ENCODE data around the gene DTNB.

DTNB gene

GRCh38 chr2:25585189-25585588 lies 88.2 kb downstream of the DTNB start:
- Histone ChIP-seq H3K27ac (ENCODE audit: low read length) (no peak overlapping the region), H3K4me1 (ENCODE audit: low read length) (peaks cover 44% of the 10 kb centered on the region), H3K9me3 (ENCODE audit: insufficient read depth, low read length) (no peaks in the 10 kb centered on the region), H3K36me3 (replicated peaks; ENCODE audit: low read depth, low read length) (no peaks in the 10 kb centered on the region), H4K20me1 (ENCODE audit: insufficient read depth, low read length) (no peaks in the 10 kb centered on the region), H3K79me2 (ENCODE audit: low read length) (no peaks in the 10 kb centered on the region), H3K27me3 (ENCODE audit: low read depth, low read length) (no peaks in the 10 kb centered on the region), H2AFZ (ENCODE audit: low read depth, low read length) (no peak overlapping the region), H3K4me2 (ENCODE audit: low read length) (no peak overlapping the region), H3K4me3 (ENCODE audit: low read length) (no peak overlapping the region), H3K9ac (ENCODE audit: low read length) (no peak overlapping the region)
- TF ChIP-seq CTCF (IDR thresholded peaks at IDR 0.05; ENCODE audit: low read depth, low read length) = no peak
- no peak for TF ChIP-seq EZH2phosphoT487 (IDR thresholded peaks at IDR 0.05; ENCODE audit: low read depth)

DNA sequence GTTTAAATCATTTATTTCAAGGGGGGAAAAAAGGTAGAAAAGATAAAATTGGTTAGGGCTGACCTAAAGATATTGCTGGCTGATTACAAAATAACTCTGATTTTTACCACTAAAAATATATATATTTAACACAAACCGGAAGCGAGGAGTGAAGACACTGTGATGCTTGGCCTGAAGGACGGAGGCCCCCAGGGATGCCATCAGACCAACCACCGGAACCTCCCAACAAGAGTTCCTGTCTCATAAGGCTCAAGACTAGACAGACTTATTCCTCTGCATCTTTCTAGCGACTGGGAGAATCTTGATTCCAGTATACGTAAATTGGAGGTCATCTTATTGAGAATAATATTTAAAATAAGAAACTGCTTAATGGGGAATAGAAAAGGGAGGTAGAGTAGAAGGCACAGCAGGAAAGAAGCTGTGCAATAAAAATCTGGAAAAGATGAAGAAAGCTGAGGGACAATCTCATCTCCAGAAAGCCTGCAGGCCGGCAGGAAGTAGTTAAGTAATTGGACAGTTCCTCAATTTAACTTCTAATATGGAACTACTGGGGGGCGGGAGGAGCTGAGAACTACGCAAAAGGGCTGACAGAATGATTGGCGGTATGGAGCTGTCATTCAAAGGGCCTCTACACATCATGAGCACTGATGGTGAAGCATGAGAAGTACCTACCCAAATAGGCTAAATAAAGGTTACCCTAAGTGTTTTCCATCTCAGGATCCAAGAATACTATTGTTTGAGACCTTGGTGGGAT lies 91.1 kb downstream of the DTNB start:
- H3K79me2 ChIP-seq (ENCODE audit: low read length) = no peaks in the 10 kb centered on the region
- no peaks in the 10 kb centered on the region for H3K36me3 ChIP-seq (replicated peaks; ENCODE audit: low read depth, low read length)
- H3K4me3 ChIP-seq (ENCODE audit: low read length) = no peak overlapping the region
- H3K9me3 ChIP-seq (ENCODE audit: insufficient read depth, low read length) = no peaks in the 10 kb centered on the region
- H3K4me2 ChIP-seq (ENCODE audit: low read length) = no peak overlapping the region; the same call in 1 of the 2 replicates
- no peak overlapping the region for H3K27ac ChIP-seq (ENCODE audit: low read length)
- no peak overlapping the region for H3K9ac ChIP-seq (ENCODE audit: low read length)
- no peaks in the 10 kb centered on the region for H4K20me1 ChIP-seq (ENCODE audit: insufficient read depth, low read length)
- peaks cover 35% of the 10 kb centered on the region for H3K4me1 ChIP-seq (ENCODE audit: low read length)
- H3K27me3 ChIP-seq (ENCODE audit: low read depth, low read length) = no peaks in the 10 kb centered on the region
- TF ChIP-seq CTCF (IDR thresholded peaks at IDR 0.05; ENCODE audit: low read depth, low read length) = no peak
- no peak for TF ChIP-seq EZH2phosphoT487 (IDR thresholded peaks at IDR 0.05; ENCODE audit: low read depth)
- no peak overlapping the region for H2AFZ ChIP-seq (ENCODE audit: low read depth, low read length)

- Histone ChIP-seq H3K9me3 (ENCODE audit: insufficient read depth, low read length) (no peaks in the 10 kb centered on the region), H3K4me1 (ENCODE audit: low read length) (peaks cover 16% of the 10 kb centered on the region), H2AFZ (ENCODE audit: low read depth, low read length) (no peak overlapping the region), H3K9ac (ENCODE audit: low read length) (no peak overlapping the region), H3K4me2 (ENCODE audit: low read length) (no peak overlapping the region), H3K27me3 (ENCODE audit: low read depth, low read length) (no peaks in the 10 kb centered on the region), H3K79me2 (ENCODE audit: low read length) (no peaks in the 10 kb centered on the region), H4K20me1 (ENCODE audit: insufficient read depth, low read length) (no peaks in the 10 kb centered on the region), H3K27ac (ENCODE audit: low read length) (no peak overlapping the region), H3K36me3 (replicated peaks; ENCODE audit: low read depth, low read length) (no peaks in the 10 kb centered on the region), H3K4me3 (ENCODE audit: low read length) (no peak overlapping the region)
- TF ChIP-seq CTCF (IDR thresholded peaks at IDR 0.05; ENCODE audit: low read depth, low read length) = no peak
- TF ChIP-seq EZH2phosphoT487 (IDR thresholded peaks at IDR 0.05; ENCODE audit: low read depth) = no peak
These were observed 96.8 kb downstream of the DTNB start for GRCh38 chr2:25576596-25576995.

- Histone ChIP-seq H3K4me1 (ENCODE audit: low read length) (peaks cover 16% of the 10 kb centered on the region), H2AFZ (ENCODE audit: low read depth, low read length) (no peak overlapping the region), H3K27ac (ENCODE audit: low read length) (no peak overlapping the region), H3K4me3 (ENCODE audit: low read length) (no peak overlapping the region), H3K27me3 (ENCODE audit: low read depth, low read length) (no peaks in the 10 kb centered on the region), H4K20me1 (ENCODE audit: insufficient read depth, low read length) (no peaks in the 10 kb centered on the region), H3K4me2 (ENCODE audit: low read length) (no peak overlapping the region), H3K36me3 (replicated peaks; ENCODE audit: low read depth, low read length) (no peaks in the 10 kb centered on the region), H3K9me3 (ENCODE audit: insufficient read depth, low read length) (no peaks in the 10 kb centered on the region), H3K79me2 (ENCODE audit: low read length) (no peaks in the 10 kb centered on the region), H3K9ac (ENCODE audit: low read length) (no peak overlapping the region)
- TF ChIP-seq CTCF (IDR thresholded peaks at IDR 0.05; ENCODE audit: low read depth, low read length) = no peak
- no peak for TF ChIP-seq EZH2phosphoT487 (IDR thresholded peaks at IDR 0.05; ENCODE audit: low read depth)
These were observed 100.7 kb downstream of the DTNB start for GRCh38 chr2:25572638-25573037.
